Choroid plexus epithelial cell (primary cell): Measurements from ENCODE around the gene CCDC24.
A peak's percentile ranks its signal among the peaks of the same experiment; 100 is the strongest.

ENCODE experiments used
- DNase-seq: peaks from one replicate; pipeline ENCODE4 v3.0.0-alpha.2; 2010; ENCODE audit warnings: low read depth
- H3K4me3 ChIP-seq: 2 replicates; pipeline ENCODE4 v1.5.1; 2011; ENCODE audit warnings: low read depth, mild to moderate bottlenecking, control low read depth, low read length, moderate library complexity
- TF ChIP-seq, protein P1 (sequence below): conservative IDR thresholded peaks from 2 replicates; pipeline ENCODE4 v1.5.1; 2011; ENCODE audit warnings: low read depth, mild to moderate bottlenecking, control low read depth, inconsistent platforms, low read length, moderate library complexity

CCDC24 gene

DNA sequence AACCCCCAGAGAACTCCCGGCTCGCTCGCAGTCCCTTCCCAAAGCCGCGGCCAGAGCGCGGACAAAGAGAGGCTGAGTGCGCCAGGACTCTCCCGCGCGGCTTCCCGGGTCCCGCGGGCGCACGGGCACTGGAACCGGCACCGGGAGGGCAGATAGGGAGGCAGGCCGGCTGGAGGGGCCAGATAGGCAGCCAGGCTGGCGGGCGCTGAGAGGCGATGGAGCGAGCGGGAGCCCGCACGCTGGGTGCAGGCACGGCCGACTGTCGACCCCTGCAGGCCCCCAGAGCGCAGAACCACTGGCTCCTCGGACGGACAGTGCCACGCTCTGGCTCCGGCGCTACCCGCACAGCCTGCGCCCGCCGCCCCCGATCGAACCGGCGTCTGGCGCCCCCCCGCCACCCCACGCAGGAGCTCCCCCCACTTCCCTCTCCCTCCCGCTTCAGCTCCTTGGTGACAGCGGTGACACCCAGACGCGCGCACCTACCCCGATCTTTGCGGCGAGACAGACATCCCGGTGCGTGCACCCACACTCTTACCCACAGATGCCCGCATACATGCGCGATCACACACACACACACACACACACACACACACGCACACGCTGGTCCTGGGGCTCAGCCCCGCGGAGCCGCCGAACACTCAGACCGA lies 39.3 kb downstream of the CCDC24 start:
- H3K4me3 ChIP-seq: peak overlapping the region; percentile 80
- TF ChIP-seq, protein P1, sequence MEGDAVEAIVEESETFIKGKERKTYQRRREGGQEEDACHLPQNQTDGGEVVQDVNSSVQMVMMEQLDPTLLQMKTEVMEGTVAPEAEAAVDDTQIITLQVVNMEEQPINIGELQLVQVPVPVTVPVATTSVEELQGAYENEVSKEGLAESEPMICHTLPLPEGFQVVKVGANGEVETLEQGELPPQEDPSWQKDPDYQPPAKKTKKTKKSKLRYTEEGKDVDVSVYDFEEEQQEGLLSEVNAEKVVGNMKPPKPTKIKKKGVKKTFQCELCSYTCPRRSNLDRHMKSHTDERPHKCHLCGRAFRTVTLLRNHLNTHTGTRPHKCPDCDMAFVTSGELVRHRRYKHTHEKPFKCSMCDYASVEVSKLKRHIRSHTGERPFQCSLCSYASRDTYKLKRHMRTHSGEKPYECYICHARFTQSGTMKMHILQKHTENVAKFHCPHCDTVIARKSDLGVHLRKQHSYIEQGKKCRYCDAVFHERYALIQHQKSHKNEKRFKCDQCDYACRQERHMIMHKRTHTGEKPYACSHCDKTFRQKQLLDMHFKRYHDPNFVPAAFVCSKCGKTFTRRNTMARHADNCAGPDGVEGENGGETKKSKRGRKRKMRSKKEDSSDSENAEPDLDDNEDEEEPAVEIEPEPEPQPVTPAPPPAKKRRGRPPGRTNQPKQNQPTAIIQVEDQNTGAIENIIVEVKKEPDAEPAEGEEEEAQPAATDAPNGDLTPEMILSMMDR: peak; percentile 34
- DNase-seq: peak; percentile 50

DNA sequence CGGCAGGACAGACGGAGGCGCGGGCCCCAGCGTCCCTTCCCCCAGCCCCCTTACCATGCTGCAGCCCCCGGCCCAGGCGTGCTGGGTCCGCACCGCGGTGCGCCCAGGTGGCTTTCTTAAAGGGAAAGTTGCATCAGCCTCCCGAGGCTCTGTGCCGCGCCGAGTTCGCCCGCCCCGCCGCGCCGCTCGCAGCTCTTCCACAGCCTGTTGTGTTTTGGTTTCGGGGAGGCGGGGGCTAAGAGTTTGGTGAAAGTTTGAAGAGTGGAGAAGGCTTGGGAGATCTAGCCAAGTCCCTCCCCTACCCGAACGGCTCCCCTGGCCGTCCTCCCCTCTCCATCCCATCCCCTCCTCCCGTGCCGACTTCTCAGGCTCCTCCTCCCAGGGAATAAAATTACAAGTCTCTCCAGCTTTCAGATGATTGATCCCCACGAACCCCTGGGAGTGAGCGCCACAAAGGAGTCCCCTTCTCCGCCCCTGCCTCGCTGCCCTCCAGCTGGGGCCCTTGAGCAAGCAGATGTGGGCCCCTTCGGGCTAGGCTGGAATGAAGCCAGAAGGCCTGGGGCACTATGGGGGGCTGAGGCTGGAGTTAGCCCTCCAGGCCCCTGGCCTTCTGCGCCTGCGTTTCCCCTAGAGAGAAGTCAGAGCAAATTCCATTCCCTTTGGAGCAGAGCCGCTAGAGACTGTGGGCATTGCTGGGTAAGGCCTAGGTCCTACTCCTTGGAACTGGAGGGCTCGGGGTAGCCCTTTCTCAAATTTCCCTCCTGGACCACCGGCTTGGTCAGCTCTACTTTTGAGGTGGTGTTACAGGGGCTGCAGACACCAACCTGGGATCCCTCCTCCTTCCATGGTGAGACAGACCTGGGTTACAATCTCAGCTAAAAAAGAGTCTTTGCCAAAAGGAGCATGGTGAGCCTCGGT lies 40.1 kb downstream of the CCDC24 start, which contains the start of gene SLC6A9:
TSS of gene SLC6A9 (minus strand) at position 211 of the 918 bp plus-strand sequence. CDS start 7,185 bp downstream, outside the sequence.
- peak; percentile 88 for DNase-seq
- TF ChIP-seq, protein P1: no peak
- H3K4me3 ChIP-seq: peak within 1 kb of the TSS; percentile 80

DNA sequence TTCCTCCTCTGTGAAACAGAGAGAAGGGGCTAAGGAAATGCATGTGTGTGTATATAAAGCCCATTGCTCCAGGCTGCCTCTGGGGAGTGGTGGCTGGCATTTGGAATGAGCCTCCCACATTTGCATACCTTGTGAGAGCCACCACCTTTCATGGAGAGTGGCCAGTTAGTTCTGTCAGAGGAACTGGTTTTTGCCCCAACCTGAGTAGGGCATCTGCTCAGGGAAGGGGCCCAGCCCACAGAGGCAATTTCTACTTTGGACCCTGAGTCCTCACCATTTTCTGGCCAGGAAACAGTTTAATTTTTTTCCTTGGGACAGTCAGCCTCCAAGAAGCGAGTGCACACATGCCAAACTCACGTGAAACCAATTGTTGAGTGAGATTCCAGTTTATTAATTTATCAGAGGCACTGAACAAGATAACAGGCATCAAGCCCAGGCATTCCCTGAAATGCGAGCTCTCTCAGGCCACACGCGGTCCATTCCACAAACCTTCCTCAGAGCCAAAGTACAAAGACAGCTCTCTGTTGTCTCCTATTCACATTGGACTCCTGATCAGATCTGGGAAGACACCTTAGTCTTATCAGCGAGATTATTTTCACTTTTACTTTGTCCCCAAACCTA lies 40.9 kb downstream of the CCDC24 start:
- H3K4me3 ChIP-seq: no peak overlapping the region
- TF ChIP-seq, protein P1: no peak
- no peak for DNase-seq

DNA sequence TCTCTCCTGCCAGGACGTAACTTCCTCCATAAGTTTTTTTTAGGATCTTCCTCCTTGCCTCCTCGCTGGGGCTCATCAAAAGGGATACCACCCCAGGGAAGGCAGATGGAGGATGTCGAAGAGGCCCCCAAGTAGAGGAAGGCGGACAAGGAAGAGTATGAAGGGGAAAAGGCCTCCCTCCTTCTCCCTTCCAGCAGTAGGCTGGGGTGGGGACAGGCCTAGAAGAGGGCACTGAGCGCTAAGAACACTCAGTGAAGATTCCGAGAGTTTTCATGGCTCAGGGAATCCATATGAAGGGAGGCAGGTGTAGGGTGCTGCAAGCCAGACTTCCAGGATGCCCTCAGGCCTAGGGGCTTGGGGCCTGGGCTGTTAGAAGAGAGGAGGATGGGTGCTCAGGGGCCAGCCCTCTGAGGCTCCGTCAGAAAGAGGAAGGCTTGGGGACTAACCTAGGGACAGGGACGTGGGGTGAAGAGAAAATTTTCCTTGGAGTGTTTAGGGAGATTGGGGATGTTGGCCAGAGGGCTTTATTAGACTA lies 41.7 kb downstream of the CCDC24 start:
- H3K4me3 ChIP-seq: no peak overlapping the region
- TF ChIP-seq, protein P1: no peak
- no peak for DNase-seq

DNA sequence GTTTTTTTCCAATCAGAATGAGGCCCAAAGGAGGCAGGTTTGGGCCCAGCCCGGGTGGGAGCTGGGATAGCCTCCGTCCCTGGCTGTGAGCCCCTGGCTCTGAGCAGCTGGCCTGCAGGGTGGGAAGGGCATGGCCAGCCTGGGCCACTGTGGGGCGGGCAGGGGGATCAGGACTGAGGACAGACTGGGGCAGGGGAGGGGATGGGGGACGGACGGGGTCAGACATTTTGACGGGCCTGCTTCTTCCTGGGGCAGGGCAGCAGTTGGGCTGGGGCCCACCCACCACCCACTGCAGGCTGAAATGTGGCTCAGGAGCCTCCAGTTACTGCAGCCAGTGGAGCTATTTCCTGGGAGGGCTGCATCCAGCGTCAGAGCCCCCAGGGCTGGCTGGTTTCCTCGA lies 42.4 kb downstream of the CCDC24 start:
- no peak for DNase-seq

DNA sequence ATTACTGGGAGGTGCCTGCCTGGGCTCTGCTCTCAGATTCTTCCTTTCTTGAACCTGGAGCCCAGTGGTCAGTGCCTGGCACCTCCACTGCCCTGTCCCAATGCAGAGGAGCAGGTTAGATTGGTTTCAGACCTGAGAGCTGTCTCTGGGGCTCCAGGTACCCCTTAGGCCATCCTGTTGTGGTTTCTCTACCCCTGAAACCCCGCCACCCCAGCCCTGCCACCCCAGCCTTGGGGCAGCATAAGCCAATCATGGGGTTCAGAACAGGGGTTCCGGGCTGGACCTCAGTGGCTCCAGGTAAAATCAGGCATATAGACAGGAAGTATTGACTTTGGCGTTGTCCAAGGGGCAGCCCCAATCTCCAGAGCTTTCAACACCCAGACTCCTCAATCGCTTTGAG lies 43.0 kb downstream of the CCDC24 start:
- no peak overlapping the region for H3K4me3 ChIP-seq
- no peak for DNase-seq
- TF ChIP-seq, protein P1: no peak

More for the DNA sequence above, 42.4 kb downstream of the CCDC24 start:
- TF ChIP-seq, protein P1: no peak
- H3K4me3 ChIP-seq: no peak overlapping the region
